Measurements from ENCODE around the gene ACR.
"Not testable (repeated sequence)": the region's sequence is repeated elsewhere in the genome, so short reads cannot be mapped to it uniquely, and the experiment has no call there.

ACR gene

DNA sequence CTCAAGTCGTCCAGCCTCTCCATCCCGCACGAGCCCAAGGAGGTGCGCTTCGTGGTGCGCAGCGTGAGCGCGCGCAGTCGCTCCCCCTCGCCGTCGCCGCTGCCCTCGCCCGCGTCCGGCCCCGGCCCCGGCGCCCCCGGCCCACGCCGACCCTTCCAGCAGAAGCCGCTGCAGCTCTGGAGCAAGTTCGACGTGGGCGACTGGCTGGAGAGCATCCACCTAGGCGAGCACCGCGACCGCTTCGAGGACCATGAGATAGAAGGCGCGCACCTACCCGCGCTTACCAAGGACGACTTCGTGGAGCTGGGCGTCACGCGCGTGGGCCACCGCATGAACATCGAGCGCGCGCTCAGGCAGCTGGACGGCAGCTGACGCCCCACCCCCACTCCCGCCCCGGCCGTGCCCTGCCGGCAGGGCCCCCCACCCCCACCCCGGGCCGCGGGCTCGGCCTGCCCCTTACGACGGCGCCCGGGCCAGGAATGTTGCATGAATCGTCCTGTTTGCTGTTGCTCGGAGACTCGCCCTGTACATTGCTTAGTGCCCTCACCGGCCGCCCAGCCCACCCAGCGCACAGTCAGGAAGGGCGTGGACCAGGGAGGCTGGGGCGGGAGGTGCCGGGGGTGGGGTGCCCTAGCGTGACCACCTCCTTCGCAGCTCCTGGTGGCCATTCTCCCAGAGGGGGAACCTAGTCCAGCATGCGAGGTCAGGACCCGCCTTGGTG is 6.9 kb upstream of the ACR start:
- in situ Hi-C loops (cut with HindIII; ENCODE audit: low sequenced_read_pairs): no loop called here

- in situ Hi-C loops (cut with HindIII; ENCODE audit: low sequenced_read_pairs): no loop called here
Observed at GRCh38 chr22:50731811-50732624, 6.0 kb upstream of the ACR start.

GRCh38 chr22:50732681-50733080 is 5.3 kb upstream of the ACR start:
- in situ Hi-C loops (cut with HindIII; ENCODE audit: low sequenced_read_pairs): no loop called here

GRCh38 chr22:50733521-50734342 is 4.3 kb upstream of the ACR start:
- in situ Hi-C loops (cut with HindIII; ENCODE audit: low sequenced_read_pairs): no loop called here

- in situ Hi-C loops (cut with HindIII; ENCODE audit: low sequenced_read_pairs): no loop called here
Observed at GRCh38 chr22:50734343-50734771, 3.6 kb upstream of the ACR start.

DNA sequence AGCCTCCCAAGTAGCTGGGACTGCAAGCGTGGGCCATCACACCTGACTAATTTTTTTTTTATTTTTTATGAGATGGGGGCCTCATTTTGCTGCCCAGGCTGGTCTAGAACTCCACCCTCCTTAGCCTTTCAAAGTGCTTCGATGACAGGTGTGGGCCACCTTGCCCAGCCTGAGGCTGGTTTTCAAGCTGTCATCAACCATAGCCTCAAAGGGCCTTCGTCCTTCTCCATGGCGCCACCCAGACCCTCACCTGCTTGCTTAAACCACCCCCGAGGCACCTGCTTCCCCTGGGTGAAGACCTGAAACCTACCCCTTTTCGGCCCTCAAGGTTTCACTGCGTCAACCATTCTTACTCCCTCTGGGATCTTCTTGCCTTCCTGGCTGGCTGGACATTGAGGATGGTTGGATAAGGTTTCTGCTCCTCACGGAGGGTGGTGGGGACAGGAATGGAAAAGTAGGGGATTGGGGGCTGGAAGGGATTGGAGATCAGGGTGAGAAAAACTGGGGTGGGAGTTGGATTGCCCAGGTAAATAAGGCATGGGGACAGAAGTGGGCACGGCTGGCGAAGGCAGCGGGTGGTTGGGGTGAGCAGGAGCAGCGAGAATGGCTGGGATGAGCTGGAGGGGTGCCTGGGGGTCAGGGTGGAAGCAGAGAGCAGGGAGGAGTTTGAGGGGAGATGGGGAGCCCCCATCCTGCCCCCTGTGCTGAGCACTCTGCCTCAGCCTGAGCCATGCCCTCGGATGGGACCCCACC is 2.8 kb upstream of the ACR start:
- in situ Hi-C loops (cut with HindIII; ENCODE audit: low sequenced_read_pairs): no loop called here

- in situ Hi-C loops (cut with HindIII; ENCODE audit: low sequenced_read_pairs): no loop called here
Observed at GRCh38 chr22:50735739-50736030, 2.3 kb upstream of the ACR start.

GRCh38 chr22:50738649-50739227 is 734 bp downstream of the ACR start:
- in situ Hi-C loops (cut with HindIII; ENCODE audit: low sequenced_read_pairs): no loop called here

- in situ Hi-C loops (cut with HindIII; ENCODE audit: low sequenced_read_pairs): no loop called here
Observed at GRCh38 chr22:50739279-50739691, 1.3 kb downstream of the ACR start.

GRCh38 chr22:50739894-50740293 is 1.9 kb downstream of the ACR start:
- in situ Hi-C loops (cut with HindIII; ENCODE audit: low sequenced_read_pairs): no loop called here

- in situ Hi-C loops (cut with HindIII; ENCODE audit: low sequenced_read_pairs): not testable (repeated sequence)
Observed at GRCh38 chr22:50740714-50741113, 2.7 kb downstream of the ACR start.

DNA sequence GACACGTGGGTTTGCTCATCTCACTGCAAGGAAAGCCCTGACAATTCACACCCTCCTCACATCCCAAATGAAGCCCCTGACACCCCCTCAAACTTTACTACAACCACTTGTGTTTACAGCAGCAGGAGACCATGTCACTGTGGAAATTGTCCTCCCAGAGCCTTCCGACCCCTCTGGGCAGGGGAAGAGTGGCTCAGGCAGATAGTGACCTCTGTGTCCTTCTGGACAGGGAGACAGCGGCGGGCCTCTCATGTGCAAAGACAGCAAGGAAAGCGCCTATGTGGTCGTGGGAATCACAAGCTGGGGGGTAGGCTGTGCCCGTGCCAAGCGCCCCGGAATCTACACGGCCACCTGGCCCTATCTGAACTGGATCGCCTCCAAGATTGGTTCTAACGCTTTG is 6.4 kb downstream of the ACR start:
- in situ Hi-C loops (cut with HindIII; ENCODE audit: low sequenced_read_pairs): not testable (repeated sequence)

GRCh38 chr22:50747521-50747920 is 9.5 kb downstream of the ACR start:
- in situ Hi-C loops (cut with HindIII; ENCODE audit: low sequenced_read_pairs): not testable (repeated sequence)

DNA sequence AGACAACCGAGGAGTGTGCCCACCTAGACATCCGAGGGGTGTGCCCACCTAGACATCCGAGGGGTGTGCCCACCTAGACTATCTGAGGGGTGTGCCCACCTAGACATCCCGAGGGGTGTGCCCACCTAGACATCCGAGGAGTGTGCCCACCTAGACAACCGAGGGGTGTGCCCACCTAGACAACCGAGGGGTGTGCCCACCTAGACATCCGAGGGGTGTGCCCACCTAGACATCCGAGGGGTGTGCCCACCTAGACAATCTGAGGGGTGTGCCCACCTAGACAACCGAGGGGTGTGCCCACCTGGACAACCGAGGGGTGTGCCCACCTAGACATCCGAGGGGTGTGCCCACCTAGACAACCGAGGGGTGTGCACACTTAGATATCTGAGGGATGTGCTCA is 10.6 kb downstream of the ACR start:
- in situ Hi-C loops (cut with HindIII; ENCODE audit: low sequenced_read_pairs): not testable (repeated sequence)

DNA sequence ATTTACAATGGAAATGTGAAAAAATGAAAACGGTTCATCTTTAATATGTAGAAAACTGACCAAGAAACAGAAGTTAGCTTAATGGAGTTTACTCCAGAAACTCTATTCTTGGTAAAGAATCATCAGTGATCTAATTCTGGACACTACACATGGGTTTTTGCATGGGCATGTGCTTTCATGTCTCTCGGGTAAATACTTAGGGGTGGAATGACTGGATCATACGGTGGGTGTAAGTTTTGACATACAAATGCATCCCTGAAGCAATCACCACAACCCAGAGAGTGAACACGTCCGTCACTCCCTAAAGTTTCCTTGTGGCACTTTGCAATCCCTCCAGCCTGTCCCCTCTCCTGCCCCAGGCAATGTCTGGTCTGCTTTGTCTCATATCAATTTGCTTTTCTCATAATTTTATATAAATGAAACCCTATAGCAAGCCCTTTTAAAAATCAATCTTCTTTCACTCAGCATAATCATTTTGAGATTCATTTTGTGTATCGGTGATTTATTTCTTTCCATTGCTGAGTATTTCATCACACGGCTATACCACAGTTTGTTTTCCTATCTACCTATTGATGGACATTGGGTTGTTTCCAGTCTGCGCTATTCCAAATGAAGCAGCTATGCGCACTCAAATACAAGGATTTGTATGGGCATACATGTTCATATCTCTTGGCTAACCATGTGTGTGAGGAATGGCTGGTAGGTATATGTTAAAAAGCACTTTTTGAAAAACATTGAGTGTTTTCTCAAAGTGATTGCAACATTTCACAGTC is 11.5 kb downstream of the ACR start:
- in situ Hi-C loops (cut with HindIII; ENCODE audit: low sequenced_read_pairs): not testable (repeated sequence)

- in situ Hi-C loops (cut with HindIII; ENCODE audit: low sequenced_read_pairs): not testable (repeated sequence)
Observed at GRCh38 chr22:50755251-50755650, 17.2 kb downstream of the ACR start.

GRCh38 chr22:50756406-50756805 is 18.4 kb downstream of the ACR start:
- in situ Hi-C loops (cut with HindIII; ENCODE audit: low sequenced_read_pairs): not testable (repeated sequence)

DNA sequence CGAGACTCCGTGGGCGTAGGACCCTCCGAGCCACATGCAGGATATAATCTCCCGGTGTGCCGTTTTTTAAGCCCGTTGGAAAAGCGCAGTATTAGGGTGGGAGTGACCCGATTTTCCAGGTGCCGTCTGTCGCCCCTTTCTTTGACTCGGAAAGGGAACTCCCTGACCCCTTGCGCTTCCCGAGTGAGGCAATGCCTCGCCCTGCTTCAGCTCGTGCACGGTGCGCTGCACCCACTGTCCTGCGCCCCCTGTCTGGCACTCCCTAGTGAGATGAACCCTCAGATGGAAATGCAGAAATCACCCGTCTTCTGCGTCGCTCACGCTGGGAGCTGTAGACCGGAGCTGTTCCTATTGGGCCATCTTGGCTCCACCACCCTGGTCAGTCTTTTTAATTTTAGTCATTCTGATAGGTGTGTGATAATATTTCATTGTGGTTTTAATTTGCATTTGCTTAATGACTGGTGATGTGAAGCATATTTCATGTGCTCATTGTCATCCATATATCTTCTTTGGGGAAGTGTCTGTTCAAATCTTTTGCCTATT is 19.0 kb downstream of the ACR start:
- in situ Hi-C loops (cut with HindIII; ENCODE audit: low sequenced_read_pairs): not testable (repeated sequence)

- in situ Hi-C loops (cut with HindIII; ENCODE audit: low sequenced_read_pairs): not testable (repeated sequence)
Observed at GRCh38 chr22:50759597-50760341, 21.8 kb downstream of the ACR start.

All from DLD1 (cell line).